ENCODE measurements around the gene CHMP5.

Gene CHMP5

DNA sequence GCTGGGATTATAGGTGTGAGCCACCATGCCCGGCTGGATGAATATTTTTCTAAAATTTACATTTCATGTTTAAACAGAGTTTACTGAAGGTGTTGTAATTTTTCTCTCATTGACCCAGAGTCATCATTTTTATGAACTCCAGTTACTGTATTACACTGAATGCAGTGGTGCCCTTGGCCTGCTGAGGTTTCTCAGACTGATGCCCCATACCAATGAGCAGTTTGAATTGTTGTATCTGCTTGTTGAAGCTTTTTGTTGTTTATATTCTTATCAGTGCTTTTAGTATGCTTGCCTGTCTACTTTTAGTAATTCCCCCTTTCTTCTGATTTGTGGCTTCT is 55.4 kb downstream of the CHMP5 start:
- DNase-seq = no peak

DNA sequence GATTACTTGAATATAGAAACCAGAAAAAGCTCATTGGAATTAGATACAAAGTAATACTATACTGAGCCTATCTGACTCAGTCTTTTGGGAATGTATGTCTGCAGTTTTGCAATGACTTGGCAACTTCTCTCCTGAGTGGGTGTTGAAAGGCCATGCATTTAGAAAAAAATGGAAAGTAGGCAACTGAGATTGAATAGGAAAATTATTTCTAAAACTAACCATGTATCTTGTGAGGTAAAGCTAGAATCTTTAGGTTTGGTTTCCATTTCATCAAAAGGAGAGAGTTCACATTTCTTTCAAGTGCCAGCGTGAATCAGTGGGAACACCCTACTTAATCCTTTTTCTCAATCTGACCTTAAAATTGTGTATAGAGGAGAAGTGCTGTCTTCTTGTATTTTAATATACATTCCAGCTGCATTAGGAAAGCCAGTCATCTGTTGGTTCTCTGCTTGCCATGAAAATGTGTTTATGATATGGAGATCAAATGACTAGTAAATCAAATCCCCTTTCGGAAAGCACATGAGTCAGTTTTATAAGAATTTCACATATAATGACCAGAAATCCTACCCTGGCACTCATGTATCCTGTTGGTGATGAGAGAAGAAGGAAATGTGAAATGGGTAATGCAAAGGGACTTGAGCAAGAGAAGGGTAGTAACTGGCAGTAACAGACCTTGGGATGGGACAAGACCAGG is 55.9 kb downstream of the CHMP5 start:
- DNase-seq = no peak

DNA sequence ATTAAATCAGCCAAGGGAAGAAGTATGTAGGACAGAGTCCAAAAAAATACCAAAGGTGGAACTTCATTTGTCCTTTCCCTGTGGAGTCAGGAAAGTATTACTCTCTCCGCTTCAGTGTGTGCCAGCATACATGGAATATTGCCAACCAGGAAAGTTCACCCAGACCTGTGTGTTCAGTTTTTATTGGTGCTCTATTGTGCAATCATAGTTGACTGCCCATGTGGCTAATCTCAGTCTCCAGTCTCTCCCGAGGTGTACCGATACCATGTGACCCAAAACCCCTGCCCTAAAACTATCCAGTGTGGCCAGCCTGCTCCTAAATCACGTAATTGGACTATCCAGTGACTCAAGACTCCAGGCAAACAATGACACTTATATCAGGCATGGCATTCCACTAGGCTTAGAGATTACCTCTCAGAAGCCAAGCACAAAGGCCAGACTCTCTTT is 64.3 kb downstream of the CHMP5 start:
- no peak for DNase-seq

DNA sequence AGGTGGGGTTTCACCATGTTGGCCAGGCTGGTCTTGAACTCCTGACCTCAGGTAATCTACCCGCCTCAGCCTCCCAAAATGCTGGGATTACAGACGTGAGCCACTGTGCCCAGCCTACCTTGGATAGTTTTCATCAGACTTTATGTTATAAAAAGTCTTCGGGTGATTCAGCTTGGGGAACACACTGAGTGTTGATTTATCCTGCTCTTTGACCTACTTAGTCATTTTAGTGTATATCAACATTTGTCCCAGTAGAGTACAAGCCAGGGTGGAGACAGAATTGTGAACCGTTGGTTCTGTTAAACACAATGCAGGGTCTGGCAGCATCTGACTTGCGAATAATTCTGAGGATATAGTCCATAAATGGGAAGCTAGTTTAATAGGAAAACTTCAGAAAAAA is 65.1 kb downstream of the CHMP5 start:
- no peak for DNase-seq

DNA sequence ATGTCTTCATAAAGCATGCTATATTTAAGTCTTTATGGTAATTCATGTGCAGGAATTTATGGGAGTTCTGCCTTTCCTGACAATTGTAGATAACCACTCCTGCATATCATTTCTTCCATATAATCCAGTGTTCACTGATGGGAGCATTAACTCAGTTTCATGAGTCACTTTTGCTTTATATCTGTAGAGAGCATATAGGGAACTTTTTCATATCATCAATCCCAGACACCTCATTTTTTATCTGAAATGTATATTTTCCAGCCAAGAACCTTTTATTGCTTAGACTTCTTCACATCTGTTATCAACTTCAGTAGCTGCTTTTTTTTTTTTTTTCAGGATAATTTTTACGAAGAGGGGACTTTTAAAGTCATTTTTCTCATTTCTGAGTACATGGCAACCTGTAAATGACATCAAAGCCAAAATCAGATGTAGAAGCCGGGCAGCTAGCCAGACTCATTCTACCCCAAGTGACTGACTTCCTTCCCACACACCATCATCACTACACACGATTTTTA is 66.6 kb downstream of the CHMP5 start:
- DNase-seq = no peak
